K562 (cell line): ENCODE measurements around the gene DNAJC17. TPM values are rescaled to one million over a fixed set of nuclear protein-coding genes. Genes with fewer than 3 reads are reported as not detected.

Experiments used
- ATAC-seq: fragments of 200-7000 bp; cut with Tn5 transposase; 3 replicates; pipeline ENCODE4 v1.9.1; 2020; ENCODE audit warnings: moderate library complexity
- BruUV-seq: library from RNA; stranded (reverse); fragments of 400-500 nt; replicated peaks from 2 replicates; lab custom pipeline; 2021; lab: Mats Ljungman, UMichigan
- CTCF ChIA-PET: fragments of 300-600 bp; formaldehyde crosslinking; extraction: SDS; loops from one replicate; lab custom pipeline; 2021; ENCODE audit warnings: low intra/inter-chr PET ratio; lab: Yijun Ruan, JAX
- POLR2A ChIA-PET: fragments of 300-600, 350-650 bp; sonication (Branson Sonifier 250); formaldehyde crosslinking; extraction: SDS; loops from one replicate; lab custom pipeline; 2021; ENCODE audit warnings: antibody characterized with exemption, inconsistent platforms; lab: Yijun Ruan, JAX
- DNase-seq, 4 experiments: peaks; one replicate each; pipeline versions ENCODE4 v3.0.0 to v3.0.0-alpha.2; 2011 to 2018; ENCODE audit warnings: low spot score in 3 of 4, mixed read lengths in 3 of 4; ENCODE audit errors: extremely low read depth in 1 of 4
- FAIRE-seq: peaks from 2 replicates; lab custom pipeline; 2011; peaks lifted over from hg19 to GRCh38; lab: Jason Lieb, UNC
- H2AFZ ChIP-seq: 2 replicates; pipeline ENCODE4 v1.6.0; 2011; ENCODE audit warnings: low read depth, low read length, control low read depth, inconsistent platforms
- H3K27ac ChIP-seq: fragments of 200-600 bp; 3 replicates; pipeline ENCODE4 v1.8.0; 2011; ENCODE audit warnings: low read depth, mild to moderate bottlenecking, control low read depth, inconsistent platforms, low read length, moderate library complexity, mixed read lengths; ENCODE audit errors: extremely low read depth
- H3K27me3 ChIP-seq, 2 experiments: fragments of 300-600 bp in 1 of 2; 2 replicates in 1 of 2; 3 replicates in 1 of 2; pipeline versions ENCODE4 v1.6.0 to v1.8.0; 2011; ENCODE audit warnings: inconsistent platforms in 2 of 2, low read length in 2 of 2, mild to moderate bottlenecking in 1 of 2, mixed read lengths in 1 of 2, moderate library complexity in 1 of 2; ENCODE audit not compliant: control insufficient read depth in 2 of 2, insufficient read depth in 2 of 2
- H3K36me3 ChIP-seq: fragments of 300-600 bp; 3 replicates; pipeline ENCODE4 v1.8.0; 2011; ENCODE audit warnings: mild to moderate bottlenecking, low read length, inconsistent platforms; ENCODE audit not compliant: control insufficient read depth, insufficient read depth
- H3K4me1 ChIP-seq, 2 experiments: fragments of 200-600 bp in 1 of 2; replicated peaks in 1 of 2; 2 replicates in 1 of 2; 3 replicates in 1 of 2; pipeline versions ENCODE4 v1.5.1 to v1.8.0; 2011; ENCODE audit warnings: inconsistent platforms in 2 of 2, low read length in 2 of 2, mild to moderate bottlenecking in 1 of 2, mixed read lengths in 1 of 2, moderate library complexity in 1 of 2; ENCODE audit not compliant: control insufficient read depth in 2 of 2, insufficient read depth in 2 of 2
- H3K4me2 ChIP-seq: 2 replicates; pipeline ENCODE4 v1.6.1; 2011; ENCODE audit warnings: low read length, control low read depth, inconsistent platforms, mixed read lengths; ENCODE audit not compliant: insufficient read depth
- H3K4me3 ChIP-seq: fragments of 200-600 bp; sonication (generic), shearing (Covaris generic); 2 replicates; pipeline ENCODE4 v1.5.1; 2016; ENCODE audit warnings: control low read depth, inconsistent platforms
- H3K79me2 ChIP-seq: fragments of 200-600 bp; 3 replicates; pipeline ENCODE4 v1.8.0; 2011; ENCODE audit warnings: low read length, inconsistent platforms; ENCODE audit not compliant: control insufficient read depth, insufficient read depth
- H3K9ac ChIP-seq, 2 experiments: 2 replicates each; pipeline versions ENCODE4 v1.6.0 to v1.6.1; 2011; ENCODE audit warnings: low read depth in 2 of 2, low read length in 2 of 2, control low read depth in 1 of 2, inconsistent platforms in 1 of 2, mild to moderate bottlenecking in 1 of 2, mixed read lengths in 1 of 2; ENCODE audit not compliant: insufficient read depth in 1 of 2
- H3K9me1 ChIP-seq: one replicate; pipeline ENCODE4 v1.6.0; 2011; ENCODE audit warnings: inconsistent platforms, mild to moderate bottlenecking, low read length, moderate library complexity; ENCODE audit not compliant: control insufficient read depth, insufficient read depth
- H3K9me3 ChIP-seq: replicated peaks from 2 replicates; pipeline ENCODE4 v1.5.1; 2011; ENCODE audit warnings: low read depth, low read length, inconsistent platforms; ENCODE audit not compliant: control insufficient read depth, insufficient read depth
- H4K20me1 ChIP-seq: replicated peaks from 2 replicates; pipeline ENCODE4 v1.6.1; 2011; ENCODE audit warnings: low read length, inconsistent platforms, mixed read lengths; ENCODE audit not compliant: control insufficient read depth, insufficient read depth
- KAT7 ChIP-seq: sonication (generic); formaldehyde crosslinking; IDR thresholded peaks from 2 replicates; pipeline ENCODE4 v1.8.0; 2022; ENCODE audit warnings: missing genetic modification reagents, mild to moderate bottlenecking, borderline replicate concordance
- WGBS: fragments of 100-300 bp; shearing (Covaris generic); methylation state at CpG from one replicate; pipeline ENCODE4 v1.1.6; 2016; ENCODE audit warnings: low coverage, mixed read lengths; ENCODE audit not compliant: insufficient coverage; ENCODE audit errors: missing lambda C conversion rate; 5-methylcytosine and 5-hydroxymethylcytosine counted together
- in situ Hi-C: fragments of 300-500 bp; cut with MboI; formaldehyde crosslinking; loops from 4 replicates; pipeline ENCODE4 v1.15.0; 2018; ENCODE audit warnings: inconsistent platforms, mixed read lengths
- intact Hi-C: fragments of 100-400 bp; cut with micrococcal nuclease; formaldehyde crosslinking; loops from 2 replicates; pipeline ENCODE4 v1.14.2; 2022
- polyA plus RNA-seq, 8 experiments: library from polyadenylated mRNA; depleted of rRNA in 4 of 8; stranded (reverse) in 5 of 8; unstranded in 3 of 8; fragments of >200 nt; fragmentation: Nextera tagmentation in 2 of 8; fragmentation: Illumina TruSeq in 1 of 8; extraction: Ambion mirVana in 2 of 8; extraction: Trizol in 1 of 8; gene quantifications; 2 replicates each; pipeline versions ENCODE4 v1.2.1 to v1.2.3, GENCODE V29; 2011 to 2014; ENCODE audit warnings: inconsistent platforms in 1 of 8, missing spikeins in 1 of 8
- total RNA-seq, 7 experiments: library from RNA; depleted of rRNA in 6 of 7; stranded (reverse); fragments of >200 nt in 6 of 7; fragmentation: Illumina TruSeq in 2 of 7; extraction: Trizol in 2 of 7; gene quantifications; 2 replicates each; pipeline versions ENCODE4 v1.2.1 to v1.2.3, GENCODE V29; 2011 to 2021; ENCODE audit warnings: low replicate concordance in 1 of 7
- TF ChIP-seq, protein P1 (sequence below), 3 experiments: IDR thresholded peaks in 2 of 3; conservative IDR thresholded peaks in 1 of 3; 2 replicates each; pipeline ENCODE4 v1.5.1; 2011 to 2012; ENCODE audit warnings: low read length in 3 of 3, mild to moderate bottlenecking in 3 of 3, control low read depth in 2 of 3, improper control_type of control experiment in 1 of 3, inconsistent platforms in 1 of 3, low read depth in 1 of 3, mixed read lengths in 1 of 3, moderate library complexity in 1 of 3; ENCODE audit not compliant: insufficient read depth in 2 of 3

DNAJC17 gene
- total and polyA plus RNA-seq, 9 of the 15 experiments (the other 6 are each of a cell fraction or from before 2014, with no cell fraction given), result 2.4 to 79.4 (median 44.2) TPM

- BruUV-seq, result no TSS peak
- no peaks in the 10 kb centered on the region for H3K9me1 ChIP-seq
- H3K36me3 ChIP-seq, result peaks cover 87% of the 10 kb centered on the region
- 78% methylated on average over 3 of the region's 5 CpGs for WGBS
- TF ChIP-seq, protein P1, sequence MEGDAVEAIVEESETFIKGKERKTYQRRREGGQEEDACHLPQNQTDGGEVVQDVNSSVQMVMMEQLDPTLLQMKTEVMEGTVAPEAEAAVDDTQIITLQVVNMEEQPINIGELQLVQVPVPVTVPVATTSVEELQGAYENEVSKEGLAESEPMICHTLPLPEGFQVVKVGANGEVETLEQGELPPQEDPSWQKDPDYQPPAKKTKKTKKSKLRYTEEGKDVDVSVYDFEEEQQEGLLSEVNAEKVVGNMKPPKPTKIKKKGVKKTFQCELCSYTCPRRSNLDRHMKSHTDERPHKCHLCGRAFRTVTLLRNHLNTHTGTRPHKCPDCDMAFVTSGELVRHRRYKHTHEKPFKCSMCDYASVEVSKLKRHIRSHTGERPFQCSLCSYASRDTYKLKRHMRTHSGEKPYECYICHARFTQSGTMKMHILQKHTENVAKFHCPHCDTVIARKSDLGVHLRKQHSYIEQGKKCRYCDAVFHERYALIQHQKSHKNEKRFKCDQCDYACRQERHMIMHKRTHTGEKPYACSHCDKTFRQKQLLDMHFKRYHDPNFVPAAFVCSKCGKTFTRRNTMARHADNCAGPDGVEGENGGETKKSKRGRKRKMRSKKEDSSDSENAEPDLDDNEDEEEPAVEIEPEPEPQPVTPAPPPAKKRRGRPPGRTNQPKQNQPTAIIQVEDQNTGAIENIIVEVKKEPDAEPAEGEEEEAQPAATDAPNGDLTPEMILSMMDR (IDR thresholded peaks at IDR 0.05 in 2 of 3, conservative IDR thresholded peaks at IDR 0.05 in 1 of 3; ENCODE audit: insufficient read depth in 2 of 3, low read depth in 1 of 3, low read length in 3 of 3), result 0 out of 6 replicates have a peak, but pooled peaks of 1 of the 3 experiments have one; percentile 6
- no peak for TF ChIP-seq KAT7 (CRISPR knock-in tag)
- no peak for ATAC-seq
- H3K27me3 ChIP-seq, result no peaks in the 10 kb centered on the region
- peaks cover 44 to 45% of the 10 kb centered on the region in 2 experiments for H3K4me1 ChIP-seq
- peaks cover 32% of the 10 kb centered on the region; the same call in 1 of the 3 replicates for H3K79me2 ChIP-seq
- DNase-seq, result no peak
- peaks cover 4% of the 10 kb centered on the region; the same call in 1 of the 2 replicates for H4K20me1 ChIP-seq
- no peak overlapping the region for H2AFZ ChIP-seq
- FAIRE-seq, result no peak
- peak overlapping the region in 1 of 2 experiments; percentile 77; a peak in 1 of 4 replicates for H3K9ac ChIP-seq
- no peaks in the 10 kb centered on the region for H3K9me3 ChIP-seq
- H3K4me3 ChIP-seq, result no peak overlapping the region
- intact Hi-C loops, result no loop called here
- H3K27ac ChIP-seq, result no peak overlapping the region
- ChIA-PET CTCF (no interaction called here), POLR2A (interaction anchor here (0.6 to 1.3 kb wide), 8 partner anchors 12 to 272 kb away, joined by 3 to 9 read pairs (median 3); no protein-coding TSS in a partner anchor)
- in situ Hi-C loops, result no loop called here
- H3K4me2 ChIP-seq, result no peak overlapping the region
Observed at GRCh38 chr15:40744815-40745152, 62.5 kb downstream of the DNAJC17 start.
